Measurements from ENCODE around the gene TEX52. TPM values are rescaled to one million over a fixed set of nuclear protein-coding genes. Genes with fewer than 3 reads are reported as not detected.
"Not testable (repeated sequence)": the region's sequence is repeated elsewhere in the genome, so short reads cannot be mapped to it uniquely, and the experiment has no call there.

TEX52 gene
- total and polyA plus RNA-seq, 11 donors: not detected

DNA sequence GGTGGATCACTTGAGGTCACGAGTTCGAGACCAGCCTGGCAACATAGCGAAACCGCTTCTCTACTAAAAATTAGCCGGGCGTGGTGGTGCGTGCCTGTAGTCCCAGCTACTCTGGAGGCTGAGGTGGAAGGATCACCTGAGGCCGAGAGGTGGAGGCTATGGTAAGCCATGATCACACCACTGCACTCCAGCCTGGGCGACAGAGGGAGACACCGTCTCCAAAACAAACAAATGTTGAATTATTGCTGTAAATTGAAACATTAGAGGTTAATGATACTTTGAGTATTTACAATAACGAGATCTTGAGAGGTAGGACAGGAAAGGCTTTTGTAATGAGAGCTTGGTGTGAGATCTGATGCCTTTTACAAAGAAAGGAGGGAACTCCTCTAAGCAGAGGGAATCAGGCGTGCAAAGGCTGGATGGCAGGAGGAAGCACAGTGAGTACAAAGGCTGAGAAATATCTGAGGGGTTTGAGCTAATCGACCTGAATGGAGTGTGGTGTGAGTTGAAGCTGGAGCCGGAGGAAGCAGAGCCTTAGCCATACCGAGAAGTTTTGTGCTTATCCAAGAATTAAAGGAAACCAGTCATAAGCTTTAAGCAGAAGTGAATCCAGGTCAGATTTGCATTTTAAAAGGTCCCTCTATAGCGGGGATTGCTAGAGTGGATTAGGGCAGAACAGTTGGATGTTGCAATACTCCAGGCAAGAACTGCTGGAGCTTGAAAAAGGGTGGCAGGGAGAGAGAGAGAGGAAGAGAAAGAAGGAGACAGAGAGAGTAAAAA, 21.3 kb upstream of the TEX52 start:
- WGBS, 4 donors: 68 to 72% (median 70%) methylated on average over 16 of the region's 16 CpGs
- peak overlapping the region in 8 of 12 donors; percentile 58 to 93 (median 87) for H3K27ac ChIP-seq
- no peaks in the 10 kb centered on the region for H3K27me3 ChIP-seq
- H3K4me3 ChIP-seq: peak overlapping the region in 11 of 12 donors; percentile 72 to 99 (median 87)
- intact Hi-C loops (cut with DNase I): no loop called here
- H3K36me3 ChIP-seq: peaks cover 0 to 9% (median 0%) of the 10 kb centered on the region in 9 donors
- no peaks in the 10 kb centered on the region for H3K9me3 ChIP-seq
- ATAC-seq (peak in 1 of 4 donors; percentile 5), DNase-seq (no peak)
- TF ChIP-seq POLR2A (IDR thresholded peaks at IDR 0.05): no peak
- TF ChIP-seq, protein P1, sequence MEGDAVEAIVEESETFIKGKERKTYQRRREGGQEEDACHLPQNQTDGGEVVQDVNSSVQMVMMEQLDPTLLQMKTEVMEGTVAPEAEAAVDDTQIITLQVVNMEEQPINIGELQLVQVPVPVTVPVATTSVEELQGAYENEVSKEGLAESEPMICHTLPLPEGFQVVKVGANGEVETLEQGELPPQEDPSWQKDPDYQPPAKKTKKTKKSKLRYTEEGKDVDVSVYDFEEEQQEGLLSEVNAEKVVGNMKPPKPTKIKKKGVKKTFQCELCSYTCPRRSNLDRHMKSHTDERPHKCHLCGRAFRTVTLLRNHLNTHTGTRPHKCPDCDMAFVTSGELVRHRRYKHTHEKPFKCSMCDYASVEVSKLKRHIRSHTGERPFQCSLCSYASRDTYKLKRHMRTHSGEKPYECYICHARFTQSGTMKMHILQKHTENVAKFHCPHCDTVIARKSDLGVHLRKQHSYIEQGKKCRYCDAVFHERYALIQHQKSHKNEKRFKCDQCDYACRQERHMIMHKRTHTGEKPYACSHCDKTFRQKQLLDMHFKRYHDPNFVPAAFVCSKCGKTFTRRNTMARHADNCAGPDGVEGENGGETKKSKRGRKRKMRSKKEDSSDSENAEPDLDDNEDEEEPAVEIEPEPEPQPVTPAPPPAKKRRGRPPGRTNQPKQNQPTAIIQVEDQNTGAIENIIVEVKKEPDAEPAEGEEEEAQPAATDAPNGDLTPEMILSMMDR (IDR thresholded peaks at IDR 0.05): no peak
- H3K4me1 ChIP-seq: peaks cover 0 to 33% (median 16%) of the 10 kb centered on the region in 12 donors

DNA sequence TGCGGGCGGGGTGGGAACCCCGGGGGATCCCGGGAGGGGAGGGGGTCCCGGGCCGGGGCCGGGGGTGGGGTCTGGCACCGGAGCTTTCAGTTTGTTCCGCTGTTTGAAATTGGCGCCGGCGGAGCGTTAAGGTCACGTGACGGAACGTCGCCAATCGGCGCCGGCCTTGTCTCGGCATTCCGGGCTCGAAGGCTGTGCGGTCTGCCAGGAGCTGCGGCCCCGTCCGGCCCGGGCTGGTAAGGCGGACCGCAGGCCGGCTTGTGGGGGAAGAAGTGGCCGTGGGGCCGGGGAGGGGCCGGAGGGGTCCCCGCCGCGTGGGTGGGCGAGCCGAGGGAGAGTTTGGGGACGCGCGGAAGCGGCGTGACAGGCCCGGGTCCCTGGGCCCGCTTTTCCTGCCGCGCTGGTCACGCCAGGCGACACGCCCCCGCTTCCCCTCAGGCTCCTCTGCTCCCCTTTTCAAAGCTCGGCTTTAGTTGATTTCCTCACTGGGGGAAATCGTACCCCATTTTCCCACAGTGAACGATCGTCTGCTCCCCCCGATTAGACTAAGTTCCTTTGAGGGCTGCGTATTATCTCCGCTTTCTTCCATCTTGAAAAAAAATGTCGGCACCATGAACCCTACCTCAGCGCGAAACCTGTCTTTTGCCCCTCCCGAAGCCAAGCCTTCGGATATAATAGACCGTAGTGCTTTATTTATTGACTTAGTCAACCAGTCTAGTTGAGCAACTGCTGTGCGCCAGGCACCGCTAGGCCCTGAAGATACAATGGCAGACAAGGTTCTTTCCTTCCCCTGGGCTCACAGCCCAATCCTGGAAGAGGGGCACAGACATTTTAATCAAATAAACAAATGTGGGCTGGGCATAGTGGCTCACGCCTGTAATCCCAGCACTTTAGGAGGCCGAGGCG, 20.5 kb upstream of the TEX52 start, which contains the start of the genes FOXM1 and RHNO1:
Gene FOXM1, minus strand, starts transcription at position 128 of the 906 bp plus-strand sequence. CDS start 2,696 bp downstream, outside the sequence.
Gene RHNO1, plus strand, starts transcription at position 177 of the 906 bp plus-strand sequence. CDS start 8,144 bp downstream, outside the sequence.
- intact Hi-C loops (cut with DNase I): no loop called here
- peak in 1 of 2 donors; percentile 24 for TF ChIP-seq POLR2A (IDR thresholded peaks at IDR 0.05)
- TF ChIP-seq, protein P1 (IDR thresholded peaks at IDR 0.05): peak in 6 of 12 donors; percentile 8 to 43 (median 31)
- no peaks in the 10 kb centered on the region for H3K27me3 ChIP-seq
- peak within 1 kb of the TSS; percentile 72 to 99 (median 86) for H3K4me3 ChIP-seq
- peaks cover 0 to 33% (median 16%) of the 10 kb centered on the region in 12 donors for H3K4me1 ChIP-seq
- peak within 1 kb of the TSS; percentile 31 to 93 (median 83) for H3K27ac ChIP-seq
- H3K36me3 ChIP-seq: peaks cover 0 to 9% (median 0%) of the 10 kb centered on the region in 9 donors
- ATAC-seq (peak; percentile 84 to 97 (median 96)), DNase-seq (peak; percentile 90 to 95 (median 91))
- H3K9me3 ChIP-seq: no peaks in the 10 kb centered on the region
- 1 to 5% (median 2%) methylated on average over 32 to 70 of the region's 70 CpGs for WGBS, 4 donors

DNA sequence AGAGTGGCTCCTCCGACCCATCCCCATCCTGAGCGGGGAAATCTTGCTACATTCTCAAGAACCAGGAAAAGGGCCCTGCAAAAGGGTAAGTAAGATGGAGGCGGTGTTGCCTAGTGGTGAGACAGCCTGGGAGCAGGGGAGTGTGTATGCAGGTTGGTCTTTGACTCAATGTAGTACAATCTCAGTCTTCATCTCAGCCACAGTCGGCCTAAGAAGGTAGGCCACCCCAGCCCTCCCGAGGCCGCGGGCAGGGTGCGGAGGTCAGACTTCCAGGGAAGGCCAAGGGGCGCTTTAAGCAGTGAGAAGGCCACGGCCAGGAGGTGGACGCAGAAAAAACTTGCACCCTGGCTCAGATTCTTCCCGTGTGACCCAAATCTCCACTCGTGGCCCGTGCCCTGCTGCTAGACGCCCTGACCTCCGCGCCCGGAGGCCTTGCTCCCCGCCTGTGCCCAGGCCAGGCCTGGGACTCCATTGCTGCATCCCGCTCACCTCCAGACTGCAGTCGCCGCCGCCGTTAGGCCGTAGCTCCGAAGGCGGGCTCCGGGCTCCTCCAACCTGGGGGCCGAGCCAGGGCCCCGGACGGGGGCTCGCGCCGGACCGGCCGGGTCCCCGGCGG, 19.7 kb upstream of the TEX52 start:
- H3K4me3 ChIP-seq: peak overlapping the region; percentile 72 to 99 (median 86)
- 5 to 11% (median 7%) methylated on average over 20 to 38 of the region's 38 CpGs for WGBS, 4 donors
- H3K9me3 ChIP-seq: no peaks in the 10 kb centered on the region
- ATAC-seq: no peak
- no peaks in the 10 kb centered on the region for H3K27me3 ChIP-seq
- peak overlapping the region in 5 of 12 donors; percentile 82 to 93 (median 88) for H3K27ac ChIP-seq
- H3K36me3 ChIP-seq: peaks cover 0 to 9% (median 0%) of the 10 kb centered on the region in 9 donors
- intact Hi-C loops (cut with DNase I): no loop called here
- TF ChIP-seq POLR2A (IDR thresholded peaks at IDR 0.05): no peak
- TF ChIP-seq, protein P1 (IDR thresholded peaks at IDR 0.05): no peak
- H3K4me1 ChIP-seq: peaks cover 0 to 33% (median 16%) of the 10 kb centered on the region in 12 donors
- DNase-seq: no peak

DNA sequence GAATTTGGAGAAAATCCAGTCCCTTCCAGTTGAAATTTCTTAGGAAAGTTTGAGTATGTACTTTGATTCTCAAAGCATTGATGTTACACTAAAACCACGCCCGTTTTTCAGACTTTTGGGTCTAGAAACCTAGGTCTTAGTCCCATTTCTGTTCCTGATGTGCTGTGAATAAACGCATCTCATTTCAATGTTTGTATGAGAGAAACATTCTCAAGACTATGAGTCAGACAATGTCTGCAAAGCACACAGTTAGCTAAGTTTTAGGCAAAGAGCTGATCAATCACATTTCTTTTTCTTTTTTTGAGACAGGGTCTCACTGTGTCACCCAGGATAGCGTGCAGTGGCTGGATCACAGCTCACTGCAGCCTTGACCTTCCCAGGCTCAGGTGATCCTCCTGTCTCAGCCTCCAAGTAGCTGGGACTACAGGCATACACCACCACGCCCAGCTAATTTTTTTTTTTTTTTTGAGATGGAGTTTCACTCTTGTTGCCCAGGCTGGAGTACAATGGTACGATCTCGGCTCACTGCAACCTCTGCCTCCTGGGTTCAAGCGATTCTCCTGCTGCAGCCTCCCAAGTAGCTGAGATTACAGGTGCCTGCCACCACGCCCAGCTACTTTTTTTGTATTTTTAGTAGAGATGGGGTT, 12.3 kb upstream of the TEX52 start:
- H3K27me3 ChIP-seq; H3K4me3 ChIP-seq; H3K27ac ChIP-seq; intact Hi-C loops (cut with DNase I); H3K4me1 ChIP-seq; DNase-seq; ATAC-seq; H3K9me3 ChIP-seq: not testable (repeated sequence)
- 84 to 98% (median 95%) methylated on average over 9 of the region's 9 CpGs for WGBS, 4 donors
- H3K36me3 ChIP-seq: peaks cover 0 to 23% (median 0%) of the 10 kb centered on the region in 9 donors
